ENCODE measurements around the gene ADAMTS5. TPM values are rescaled to one million over a fixed set of nuclear protein-coding genes. Genes with fewer than 3 reads are reported as not detected.

Gene ADAMTS5
- total RNA-seq, 2 donors from 2014 or later, result 6.1 to 10.9 TPM

- Histone ChIP-seq H3K4me3 (no peak overlapping the region), H3K9me3 (no peaks in the 10 kb centered on the region), H3K27ac (no peak overlapping the region), H3K4me1 (peaks cover 0 to 6% of the 10 kb centered on the region in 2 donors), H3K27me3 (no peaks in the 10 kb centered on the region), H3K36me3 (no peaks in the 10 kb centered on the region)
- TF ChIP-seq CTCF (IDR thresholded peaks at IDR 0.05), result no peak
- no peak for DNase-seq (ENCODE audit: low spot score)
Observed at GRCh38 chr21:26956813-26957212, 10.1 kb downstream of the ADAMTS5 start.

GRCh38 chr21:26956216-26956615 is 10.7 kb downstream of the ADAMTS5 start:
- Histone ChIP-seq H3K36me3 (no peaks in the 10 kb centered on the region), H3K27me3 (no peaks in the 10 kb centered on the region), H3K4me1 (peaks cover 0 to 6% of the 10 kb centered on the region in 2 donors), H3K4me3 (no peak overlapping the region), H3K27ac (no peak overlapping the region), H3K9me3 (no peaks in the 10 kb centered on the region)
- no peak for TF ChIP-seq CTCF (IDR thresholded peaks at IDR 0.05)
- no peak for DNase-seq (ENCODE audit: low spot score)

GRCh38 chr21:26954662-26955121 is 12.2 kb downstream of the ADAMTS5 start:
- Histone ChIP-seq H3K4me3 (no peak overlapping the region), H3K4me1 (peaks cover 0 to 6% of the 10 kb centered on the region in 2 donors), H3K36me3 (no peaks in the 10 kb centered on the region), H3K9me3 (no peaks in the 10 kb centered on the region), H3K27ac (no peak overlapping the region), H3K27me3 (no peaks in the 10 kb centered on the region)
- DNase-seq (ENCODE audit: low spot score), result no peak
- no peak for TF ChIP-seq CTCF (IDR thresholded peaks at IDR 0.05)

- DNase-seq (ENCODE audit: low spot score), result no peak
- H3K27ac ChIP-seq, result no peak overlapping the region
- H3K27me3 ChIP-seq, result no peaks in the 10 kb centered on the region
- no peaks in the 10 kb centered on the region for H3K36me3 ChIP-seq
- no peak for TF ChIP-seq CTCF (IDR thresholded peaks at IDR 0.05)
- H3K9me3 ChIP-seq, result no peaks in the 10 kb centered on the region
- H3K4me3 ChIP-seq, result no peak overlapping the region
- H3K4me1 ChIP-seq, result no peaks in the 10 kb centered on the region
Observed at GRCh38 chr21:26952374-26953066, 14.4 kb downstream of the ADAMTS5 start.

- Histone ChIP-seq H3K4me3 (no peak overlapping the region), H3K27me3 (no peaks in the 10 kb centered on the region), H3K9me3 (no peaks in the 10 kb centered on the region), H3K4me1 (no peaks in the 10 kb centered on the region), H3K27ac (no peak overlapping the region), H3K36me3 (no peaks in the 10 kb centered on the region)
- TF ChIP-seq CTCF (IDR thresholded peaks at IDR 0.05), result no peak
- no peak for DNase-seq (ENCODE audit: low spot score)
Observed at GRCh38 chr21:26949830-26950229, 17.1 kb downstream of the ADAMTS5 start.

GRCh38 chr21:26948194-26948593 is 18.7 kb downstream of the ADAMTS5 start:
- no peaks in the 10 kb centered on the region for H3K27me3 ChIP-seq
- no peak overlapping the region for H3K4me3 ChIP-seq
- H3K36me3 ChIP-seq, result no peaks in the 10 kb centered on the region
- H3K9me3 ChIP-seq, result no peaks in the 10 kb centered on the region
- TF ChIP-seq CTCF (IDR thresholded peaks at IDR 0.05), result no peak
- no peak overlapping the region for H3K27ac ChIP-seq
- no peaks in the 10 kb centered on the region for H3K4me1 ChIP-seq
- no peak for DNase-seq (ENCODE audit: low spot score)
